B cell (primary cell): Measurements from ENCODE around the gene HDAC10. TPM values are rescaled to one million over a fixed set of nuclear protein-coding genes. Genes with fewer than 3 reads are reported as not detected.

Source experiments
- ATAC-seq: fragments of 200-7000 bp; cut with Tn5 transposase; one replicate; pipeline ENCODE4 v1.10.0; 2021; ENCODE audit warnings: low read depth, mild to moderate bottlenecking, moderate number of reproducible peaks, moderate library complexity
- CTCF ChIA-PET: fragments of 350-600 bp; sonication (Branson Sonifier 250); formaldehyde crosslinking; loops from one replicate; lab custom pipeline; 2021; ENCODE audit warnings: antibody characterized with exemption, inconsistent platforms; lab: Charles Lee
- POLR2A ChIA-PET: fragments of 350-600 bp; sonication (Branson Sonifier 250); formaldehyde crosslinking; loops from one replicate; lab custom pipeline; 2021; ENCODE audit warnings: antibody characterized with exemption; lab: Charles Lee
- DNase-seq: peaks from one replicate; pipeline ENCODE4 v3.0.0; 2013
- H2AFZ ChIP-seq: 2 replicates; pipeline ENCODE4 v1.6.1; 2012; ENCODE audit warnings: mild to moderate bottlenecking, low read depth, low read length; ENCODE audit not compliant: insufficient read depth, poor library complexity, severe bottlenecking
- H3K27ac ChIP-seq, 2 donors: 1 replicate in 1 of 2; 2 replicates in 1 of 2; pipeline ENCODE4 v1.5.1; 2012 to 2013; ENCODE audit warnings: low read length in 2 of 2, mild to moderate bottlenecking in 2 of 2, moderate library complexity in 1 of 2
- H3K27me3 ChIP-seq, 4 experiments: fragments of 200-600 bp in 1 of 4; sonication (generic) in 1 of 4; replicated peaks in 1 of 4; 1 replicate in 2 of 4; 2 replicates in 2 of 4; pipeline versions ENCODE4 v1.6.1 to v1.7.0; 2013 to 2016; ENCODE audit warnings: low read length in 3 of 4, mild to moderate bottlenecking in 2 of 4, mixed read lengths in 1 of 4, moderate library complexity in 1 of 4; ENCODE audit not compliant: insufficient read depth in 4 of 4, control insufficient read depth in 3 of 4; ENCODE audit errors: control extremely low read depth in 1 of 4
- H3K36me3 ChIP-seq, 2 experiments: replicated peaks in 1 of 2; 1 replicate in 1 of 2; 2 replicates in 1 of 2; pipeline versions ENCODE4 v1.6.1 to v1.7.1; 2013; ENCODE audit warnings: low read length in 1 of 2; ENCODE audit not compliant: insufficient read depth in 2 of 2, control insufficient read depth in 1 of 2; ENCODE audit errors: control extremely low read depth in 1 of 2, extremely low read depth in 1 of 2
- H3K4me1 ChIP-seq, 2 donors: fragments of 200-600 bp in 1 of 2; sonication (generic) in 1 of 2; 1 replicate in 1 of 2; 2 replicates in 1 of 2; pipeline versions ENCODE4 v1.5.1 to v1.6.1; 2013 to 2017; ENCODE audit warnings: low read length in 2 of 2; ENCODE audit not compliant: control insufficient read depth in 2 of 2, insufficient read depth in 2 of 2
- H3K4me2 ChIP-seq: replicated peaks from 2 replicates; pipeline ENCODE3; 2012; ENCODE audit warnings: mild to moderate bottlenecking, low read depth, low read length; ENCODE audit not compliant: poor library complexity, severe bottlenecking
- H3K4me3 ChIP-seq, 5 experiments: fragments of 200-600 bp in 1 of 5; sonication (generic) in 1 of 5; 1 replicate in 3 of 5; 2 replicates in 2 of 5; pipeline versions ENCODE4 v1.5.1 to v1.7.0; 2011 to 2016; ENCODE audit warnings: low read length in 4 of 5, mild to moderate bottlenecking in 4 of 5, low read depth in 2 of 5, control low read depth in 1 of 5, moderate library complexity in 1 of 5; ENCODE audit not compliant: insufficient read depth in 1 of 5; ENCODE audit errors: control extremely low read depth in 1 of 5, extremely low read depth in 1 of 5
- H3K79me2 ChIP-seq: fragments of 200-600 bp; sonication (generic); one replicate; pipeline ENCODE4 v1.6.0; 2016; ENCODE audit warnings: low read length; ENCODE audit not compliant: control insufficient read depth, insufficient read depth
- H3K9ac ChIP-seq: fragments of 200-600 bp; sonication (generic); 2 replicates; pipeline ENCODE4 v1.6.1; 2017; ENCODE audit warnings: mild to moderate bottlenecking, low read length, moderate library complexity
- H3K9me3 ChIP-seq, 3 donors: one replicate each; pipeline versions ENCODE4 v1.6.1 to v1.7.1; 2013; ENCODE audit warnings: low read length in 2 of 3; ENCODE audit not compliant: control insufficient read depth in 2 of 3, insufficient read depth in 1 of 3; ENCODE audit errors: control extremely low read depth in 1 of 3
- H4K20me1 ChIP-seq: 2 replicates; pipeline ENCODE4 v1.6.0; 2012; ENCODE audit warnings: mild to moderate bottlenecking, low read length; ENCODE audit not compliant: insufficient read depth, control insufficient read depth, poor library complexity, severe bottlenecking
- H3K27ac Mint-ChIP-seq: one replicate; pipeline ENCODE4 v1.8.0; 2021; ENCODE audit warnings: mixed read lengths
- H3K27me3 Mint-ChIP-seq: one replicate; pipeline ENCODE4 v1.8.0; 2021; ENCODE audit warnings: mixed read lengths
- H3K4me1 Mint-ChIP-seq: one replicate; pipeline ENCODE4 v1.8.0; 2021; ENCODE audit warnings: mixed read lengths
- H3K4me3 Mint-ChIP-seq: one replicate; pipeline ENCODE4 v1.8.0; 2021; ENCODE audit warnings: mixed read lengths
- H3K9me3 Mint-ChIP-seq: one replicate; pipeline ENCODE4 v1.8.0; 2022; ENCODE audit warnings: mixed read lengths; ENCODE audit not compliant: insufficient read depth
- CTCF ChIP-seq: fragments of 200-600 bp; IDR thresholded peaks from one replicate; pipeline ENCODE4 v1.8.0; 2022; ENCODE audit warnings: antibody characterized with exemption, mild to moderate bottlenecking
- EZH2 ChIP-seq: IDR thresholded peaks from 2 replicates; pipeline ENCODE4 v1.6.1; 2012; ENCODE audit warnings: borderline replicate concordance, low read depth, mild to moderate bottlenecking, moderate library complexity, low read length; ENCODE audit not compliant: insufficient read depth, poor library complexity, severe bottlenecking
- WGBS: methylation state at CpG from one replicate; pipeline ENCODE4 v1.1.5; 2013; ENCODE audit warnings: missing lambda C conversion rate; ENCODE audit not compliant: insufficient coverage; 5-methylcytosine and 5-hydroxymethylcytosine counted together
- intact Hi-C: fragments of 100-400 bp; cut with micrococcal nuclease; formaldehyde crosslinking; loops from one replicate; pipeline ENCODE4 v1.10.0; 2022
- polyA plus RNA-seq: library from polyadenylated mRNA; depleted of rRNA; stranded (reverse); fragments of >200 nt; gene quantifications from 2 replicates; pipeline ENCODE4 v1.2.3, GENCODE V29; 2012
- total RNA-seq, 2 donors: library from RNA; stranded (reverse); fragments of 120-200 nt in 1 of 2; gene quantifications; 1 replicate in 1 of 2; 2 replicates in 1 of 2; pipeline versions ENCODE4 v1.2.3 to v1.2.4, GENCODE V29; 2013 to 2022

HDAC10 gene
- total and polyA plus RNA-seq, 2 donors (not counting 1 experiment from before 2014, with no cell fraction given): 136 to 187 TPM

- 89% methylated on average over 28 of the region's 31 CpGs for WGBS
- no peaks in the 10 kb centered on the region for H3K9me3 Mint-ChIP-seq
- H3K27me3 Mint-ChIP-seq: peaks cover 10% of the 10 kb centered on the region
- H3K27ac ChIP-seq: no peak overlapping the region
- CTCF ChIA-PET: no interaction called here
- no peak overlapping the region for H3K4me3 Mint-ChIP-seq
- no peak overlapping the region for H3K9ac ChIP-seq
- H3K36me3 ChIP-seq: no peaks in the 10 kb centered on the region
- H3K9me3 ChIP-seq: no peaks in the 10 kb centered on the region
- peaks cover 14 to 15% of the 10 kb centered on the region in 2 donors for H3K4me1 ChIP-seq
- peaks cover 11% of the 10 kb centered on the region for H3K4me1 Mint-ChIP-seq
- POLR2A ChIA-PET: no interaction called here
- H4K20me1 ChIP-seq: no peaks in the 10 kb centered on the region
- H3K79me2 ChIP-seq: no peaks in the 10 kb centered on the region
- no peak overlapping the region for H3K4me2 ChIP-seq
- no peak overlapping the region for H3K4me3 ChIP-seq
- DNase-seq (no peak), ATAC-seq (no peak)
- intact Hi-C loops: no loop called here
- H2AFZ ChIP-seq: no peak overlapping the region
- TF ChIP-seq EZH2: no peak
- TF ChIP-seq CTCF: no peak
- H3K27me3 ChIP-seq: peaks cover 0 to 21% (median 8%) of the 10 kb centered on the region in 4 experiments
- H3K27ac Mint-ChIP-seq: no peak overlapping the region
Observed at GRCh38 chr22:50257451-50258360, 6.6 kb upstream of the HDAC10 start.

- TF ChIP-seq CTCF (no peak), EZH2 (no peak)
- peaks cover 7% of the 10 kb centered on the region for H3K4me1 Mint-ChIP-seq
- Histone ChIP-seq H3K9ac (no peak overlapping the region), H3K4me1 (peaks cover 7 to 9% of the 10 kb centered on the region in 2 donors), H3K79me2 (no peaks in the 10 kb centered on the region), H3K4me2 (no peak overlapping the region), H4K20me1 (no peaks in the 10 kb centered on the region), H3K4me3 (no peak overlapping the region), H3K27ac (no peak overlapping the region), H3K36me3 (no peaks in the 10 kb centered on the region), H3K27me3 (peaks cover 0 to 14% (median 3%) of the 10 kb centered on the region in 4 experiments), H3K9me3 (no peaks in the 10 kb centered on the region), H2AFZ (no peak overlapping the region)
- no peaks in the 10 kb centered on the region for H3K9me3 Mint-ChIP-seq
- 95% methylated on average over 12 of the region's 16 CpGs for WGBS
- no peak overlapping the region for H3K4me3 Mint-ChIP-seq
- ChIA-PET POLR2A (no interaction called here), CTCF (no interaction called here)
- intact Hi-C loops: no loop called here
- H3K27me3 Mint-ChIP-seq: peaks cover 5% of the 10 kb centered on the region
- DNase-seq (no peak), ATAC-seq (no peak)
- no peak overlapping the region for H3K27ac Mint-ChIP-seq
Observed at GRCh38 chr22:50257041-50257440, 6.0 kb upstream of the HDAC10 start.
